GM23248 (cell line): ENCODE measurements around the gene CEACAM18.

ENCODE experiments used
- EZH2 ChIP-seq: fragments of 200-600 bp; sonication (generic); IDR thresholded peaks from 2 replicates; pipeline ENCODE4 v1.6.1; 2018; ENCODE audit warnings: antibody characterized with exemption, mild to moderate bottlenecking; ENCODE audit not compliant: insufficient read depth, poor library complexity, severe bottlenecking
- EZH2phosphoT487 ChIP-seq: fragments of 200-600 bp; sonication (generic); IDR thresholded peaks from 2 replicates; pipeline ENCODE4 v1.6.1; 2018; ENCODE audit warnings: antibody characterized with exemption, moderate library complexity, mild to moderate bottlenecking, low read depth; ENCODE audit not compliant: insufficient read depth

GRCh38 chr19:51478381-51479234 is at the start of gene CEACAM18:
- TF ChIP-seq EZH2: no peak
- TF ChIP-seq EZH2phosphoT487: no peak
